Measurements from ENCODE around the gene TPPP2. TPM values are rescaled to one million over a fixed set of nuclear protein-coding genes. Genes with fewer than 3 reads are reported as not detected.

TPPP2 gene
- total and polyA plus RNA-seq, 2 donors (not counting 1 experiment from before 2014, with no cell fraction given), result not detected

DNA sequence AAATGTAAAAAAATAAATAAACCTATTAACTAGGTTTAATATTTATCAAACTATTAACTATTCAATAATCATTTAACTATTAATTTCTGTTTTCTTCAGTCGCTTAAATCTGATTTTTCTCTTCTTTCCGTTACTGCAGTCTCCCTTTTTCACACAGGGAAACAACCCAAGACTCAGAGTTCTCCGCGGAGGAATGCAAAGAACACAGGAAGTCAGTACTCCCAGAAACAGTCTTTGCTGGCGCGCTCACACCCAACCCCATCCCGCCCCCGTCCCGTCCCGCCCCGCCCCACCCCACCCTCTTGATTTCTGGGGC is 40.6 kb upstream of the TPPP2 start:
- Histone ChIP-seq H4K20me1 (ENCODE audit: control insufficient read depth, insufficient read depth, low read length, poor library complexity, severe bottlenecking) (peaks cover 7% of the 10 kb centered on the region), H3K4me3 (ENCODE audit: control extremely low read depth in 1 of 5, extremely low read depth in 1 of 5, insufficient read depth in 1 of 5, low read depth in 2 of 5, low read length in 4 of 5) (peak overlapping the region; percentile 19 to 93 (median 88)), H2AFZ (ENCODE audit: insufficient read depth, low read depth, low read length, poor library complexity, severe bottlenecking) (peak overlapping the region; percentile 95), H3K36me3 (replicated peaks in 1 of 2; ENCODE audit: control extremely low read depth in 1 of 2, control insufficient read depth in 1 of 2, extremely low read depth in 1 of 2, insufficient read depth in 2 of 2, low read length in 1 of 2) (peaks cover 2 to 28% of the 10 kb centered on the region in 2 experiments), H3K9me3 (ENCODE audit: control extremely low read depth in 1 of 3, control insufficient read depth in 2 of 3, insufficient read depth in 1 of 3, low read length in 2 of 3) (no peaks in the 10 kb centered on the region), H3K4me1 (ENCODE audit: control insufficient read depth in 2 of 2, insufficient read depth in 2 of 2, low read length in 2 of 2) (peaks cover 13 to 20% of the 10 kb centered on the region in 2 donors), H3K4me2 (replicated peaks; ENCODE audit: low read depth, low read length, poor library complexity, severe bottlenecking) (peak overlapping the region; percentile 96), H3K27me3 (replicated peaks in 1 of 4; ENCODE audit: control extremely low read depth in 1 of 4, control insufficient read depth in 3 of 4, insufficient read depth in 4 of 4, low read length in 3 of 4) (no peaks in the 10 kb centered on the region), H3K79me2 (ENCODE audit: control insufficient read depth, insufficient read depth, low read length) (peaks cover 5% of the 10 kb centered on the region), H3K27ac (ENCODE audit: low read length in 2 of 2) (peak overlapping the region in 1 of 2 donors; percentile 52), H3K9ac (ENCODE audit: low read length) (peak overlapping the region; percentile 33)
- Mint-ChIP-seq H3K4me3 (peak overlapping the region; percentile 91), H3K27ac (peak overlapping the region; percentile 92), H3K27me3 (no peaks in the 10 kb centered on the region), H3K4me1 (peaks cover 21% of the 10 kb centered on the region), H3K9me3 (ENCODE audit: insufficient read depth) (no peaks in the 10 kb centered on the region)
- CTCF ChIA-PET, result interaction anchor here (1.1 to 1.4 kb wide), 2 partner anchors 19 to 112 kb away, joined by 3 to 4 read pairs; partner anchors contain the start of gene TMEM253
- DNase-seq (no peak), ATAC-seq (ENCODE audit: low read depth) (no peak)
- POLR2A ChIA-PET, result interaction anchor here (1.0 to 1.3 kb wide), 2 partner anchors 82 to 111 kb away, joined by 5 read pairs; partner anchors contain the start of gene TMEM253
- intact Hi-C loops (cut with micrococcal nuclease), result loop anchor here (1.0 kb wide), 1 partner anchor 18 kb away; no protein-coding TSS in a partner anchor
- WGBS (ENCODE audit: insufficient coverage), result no CpG with 5 or more reads among the region's 11 CpGs
- no peak for TF ChIP-seq CTCF (IDR thresholded peaks at IDR 0.05)
- TF ChIP-seq EZH2 (IDR thresholded peaks at IDR 0.05; ENCODE audit: borderline replicate concordance, insufficient read depth, low read depth, low read length, poor library complexity, severe bottlenecking), result no peak

GRCh38 chr14:20989787-20990600 is 40.0 kb upstream of the TPPP2 start, which contains the start of gene METTL17:
TSS of gene METTL17 (plus strand) at chr14:20989980. CDS start at chr14:20990003, 23 bp downstream.
- no peaks in the 10 kb centered on the region for H3K27me3 ChIP-seq (replicated peaks in 1 of 4; ENCODE audit: control extremely low read depth in 1 of 4, control insufficient read depth in 3 of 4, insufficient read depth in 4 of 4, low read length in 3 of 4)
- H2AFZ ChIP-seq (ENCODE audit: insufficient read depth, low read depth, low read length, poor library complexity, severe bottlenecking), result peak within 1 kb of the TSS; percentile 95
- H3K4me1 Mint-ChIP-seq, result peaks cover 21% of the 10 kb centered on the region
- ChIA-PET POLR2A (interaction anchor here (1.0 to 1.3 kb wide), 2 partner anchors 81 to 111 kb away, joined by 5 read pairs; partner anchors contain the start of gene TMEM253), CTCF (interaction anchor here (1.4 to 2.0 kb wide), 2 partner anchors 19 to 25 kb away, joined by 4 to 7 read pairs; no protein-coding TSS in a partner anchor)
- no peaks in the 10 kb centered on the region for H3K9me3 Mint-ChIP-seq (ENCODE audit: insufficient read depth)
- H3K9me3 ChIP-seq (ENCODE audit: control extremely low read depth in 1 of 3, control insufficient read depth in 2 of 3, insufficient read depth in 1 of 3, low read length in 2 of 3), result no peaks in the 10 kb centered on the region
- peak; percentile 94 for ATAC-seq (ENCODE audit: low read depth)
- H3K4me1 ChIP-seq (ENCODE audit: control insufficient read depth in 2 of 2, insufficient read depth in 2 of 2, low read length in 2 of 2), result peaks cover 13 to 20% of the 10 kb centered on the region in 2 donors
- intact Hi-C loops (cut with micrococcal nuclease), result loop anchor here (1.0 kb wide), 1 partner anchor 19 kb away; no protein-coding TSS in a partner anchor
- H4K20me1 ChIP-seq (ENCODE audit: control insufficient read depth, insufficient read depth, low read length, poor library complexity, severe bottlenecking), result peaks cover 7% of the 10 kb centered on the region
- peak within 1 kb of the TSS; percentile 52 to 64 for H3K27ac ChIP-seq (ENCODE audit: low read length in 2 of 2)
- WGBS (ENCODE audit: insufficient coverage), result under 1% methylated on average over 41 of the region's 42 CpGs
- peak within 1 kb of the TSS; percentile 86 for H3K9ac ChIP-seq (ENCODE audit: low read length)
- H3K27me3 Mint-ChIP-seq, result no peaks in the 10 kb centered on the region
- H3K4me3 ChIP-seq (ENCODE audit: control extremely low read depth in 1 of 5, extremely low read depth in 1 of 5, insufficient read depth in 1 of 5, low read depth in 2 of 5, low read length in 4 of 5), result peak within 1 kb of the TSS; percentile 83 to 93 (median 88)
- peaks cover 5% of the 10 kb centered on the region for H3K79me2 ChIP-seq (ENCODE audit: control insufficient read depth, insufficient read depth, low read length)
- TF ChIP-seq EZH2 (IDR thresholded peaks at IDR 0.05; ENCODE audit: borderline replicate concordance, insufficient read depth, low read depth, low read length, poor library complexity, severe bottlenecking), result no peak
- TF ChIP-seq CTCF (IDR thresholded peaks at IDR 0.05), result peak; percentile 28
- peaks cover 2 to 34% of the 10 kb centered on the region in 2 experiments for H3K36me3 ChIP-seq (replicated peaks in 1 of 2; ENCODE audit: control extremely low read depth in 1 of 2, control insufficient read depth in 1 of 2, extremely low read depth in 1 of 2, insufficient read depth in 2 of 2, low read length in 1 of 2)
- peak within 1 kb of the TSS; percentile 92 for H3K27ac Mint-ChIP-seq
- DNase-seq, result peak; percentile 90
- peak within 1 kb of the TSS; percentile 96 for H3K4me2 ChIP-seq (replicated peaks; ENCODE audit: low read depth, low read length, poor library complexity, severe bottlenecking)
- peak within 1 kb of the TSS; percentile 91 for H3K4me3 Mint-ChIP-seq

Data from B cell (primary cell).